T-helper 22 cell (primary cell): Measurements from ENCODE around the gene TNNT1.
"Not testable (repeated sequence)": the region's sequence is repeated elsewhere in the genome, so short reads cannot be mapped to it uniquely, and the experiment has no call there.

Source experiments
- DNase-seq: peaks from one replicate; pipeline ENCODE4 v3.0.0-alpha.2; 2020; ENCODE audit warnings: low read depth

The TNNT1 gene

DNA sequence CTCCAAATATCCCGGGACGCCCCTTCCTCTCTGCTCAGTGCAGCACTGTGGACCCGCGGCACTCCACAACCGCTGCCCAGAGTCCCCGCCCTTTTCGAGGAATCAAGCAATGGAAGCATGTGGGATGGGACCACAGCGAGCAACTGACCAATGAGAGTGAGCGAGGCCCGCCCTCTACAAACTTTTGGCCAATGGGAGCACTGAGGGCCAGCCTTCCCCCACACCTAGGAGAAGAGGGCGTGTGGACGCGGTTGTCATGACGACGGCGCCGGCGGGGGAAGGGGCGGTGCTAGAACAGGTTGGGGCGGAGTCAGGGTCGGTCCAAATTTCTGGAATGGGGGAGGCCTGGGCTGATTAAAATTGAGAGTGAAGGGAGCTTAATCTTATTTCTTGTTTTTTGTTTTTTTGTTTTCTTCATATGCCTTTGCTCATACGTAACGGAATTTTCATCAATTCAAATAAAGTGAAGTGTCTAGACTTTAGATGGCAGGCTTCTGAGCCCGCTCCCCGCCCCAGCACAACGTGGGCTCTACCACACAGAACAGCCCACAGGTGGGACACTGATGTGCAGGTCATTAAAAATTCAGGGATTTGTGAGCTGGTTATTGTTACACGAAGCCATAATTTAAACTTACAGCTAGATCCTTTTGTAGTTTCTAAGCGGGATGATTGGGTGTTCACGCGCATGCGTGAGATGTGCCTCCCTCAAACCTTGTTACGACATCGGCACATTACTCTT is 17.7 kb upstream of the TNNT1 start, which contains the start of gene DNAAF3:
Gene DNAAF3, minus strand, starts transcription at position 84 of the 739 bp plus-strand sequence. CDS start 200 bp downstream, outside the sequence.
- DNase-seq: peak; percentile 41

DNA sequence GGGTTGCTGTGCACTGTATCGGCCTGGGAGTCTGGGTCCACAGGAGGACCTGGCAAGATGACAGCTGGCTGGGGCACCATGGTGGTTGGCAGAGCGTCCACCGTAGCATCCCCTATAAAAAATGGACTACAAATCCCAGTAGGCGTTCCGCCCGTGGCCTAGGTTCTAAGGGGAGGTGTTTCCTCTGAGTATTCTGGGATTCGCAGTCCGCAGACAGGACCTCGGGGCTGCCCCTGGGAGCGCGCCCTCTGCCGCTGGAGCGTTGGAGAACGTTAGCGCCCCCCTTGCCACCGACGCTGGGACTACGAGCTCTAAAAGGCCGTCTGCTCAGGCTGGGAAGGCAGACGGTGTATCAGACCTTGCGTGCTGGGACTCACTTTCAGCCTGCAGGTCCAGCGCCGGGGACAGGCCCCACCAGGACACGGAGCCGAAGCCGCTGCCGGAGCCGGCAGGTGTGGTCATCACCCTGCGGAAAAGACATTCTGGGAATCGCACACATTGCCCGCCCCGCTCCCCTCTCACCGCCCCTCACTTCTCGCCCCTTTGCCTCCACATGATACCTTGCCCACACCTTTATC is 17.0 kb upstream of the TNNT1 start:
- DNase-seq: no peak

DNA sequence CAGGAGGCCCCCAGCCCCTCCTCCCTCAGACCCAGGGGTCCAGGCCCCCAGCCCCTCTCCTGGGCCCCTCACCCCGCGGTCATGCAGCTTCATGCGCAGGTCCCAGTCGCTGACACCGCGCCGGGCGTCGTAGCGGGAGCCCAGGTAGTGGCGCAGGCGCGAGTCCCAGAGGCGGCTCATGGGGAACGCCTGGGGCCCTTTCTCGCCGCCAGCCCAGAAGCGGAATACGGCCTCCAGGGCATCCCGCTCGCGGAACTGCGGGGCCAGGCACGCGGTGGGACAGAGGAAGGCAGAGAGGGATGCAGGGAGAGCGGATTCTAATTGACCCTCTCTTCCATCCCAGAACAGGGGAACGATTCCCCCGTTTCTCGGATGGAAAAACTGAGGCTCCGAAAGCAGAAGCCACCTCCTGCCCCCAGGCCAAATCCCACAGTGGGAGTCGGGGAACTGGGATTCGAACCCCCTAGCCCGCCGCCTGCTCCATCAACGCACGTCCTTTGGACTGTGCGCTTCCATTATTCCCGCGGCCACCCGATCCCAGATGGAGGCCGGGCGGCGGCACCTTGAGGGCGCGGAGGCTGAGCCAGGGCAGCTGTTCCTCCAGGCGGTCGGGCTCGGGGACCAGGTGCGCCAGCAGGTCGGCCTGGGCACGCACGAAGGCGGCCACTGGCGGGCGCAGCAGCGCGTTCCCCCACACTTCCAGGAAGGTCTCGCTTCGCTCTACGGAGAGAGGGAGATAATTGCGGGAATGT is 12.7 kb upstream of the TNNT1 start:
- DNase-seq: no peak

GRCh38 chr19:55160986-55161365 is 12.0 kb upstream of the TNNT1 start:
- DNase-seq: no peak

DNA sequence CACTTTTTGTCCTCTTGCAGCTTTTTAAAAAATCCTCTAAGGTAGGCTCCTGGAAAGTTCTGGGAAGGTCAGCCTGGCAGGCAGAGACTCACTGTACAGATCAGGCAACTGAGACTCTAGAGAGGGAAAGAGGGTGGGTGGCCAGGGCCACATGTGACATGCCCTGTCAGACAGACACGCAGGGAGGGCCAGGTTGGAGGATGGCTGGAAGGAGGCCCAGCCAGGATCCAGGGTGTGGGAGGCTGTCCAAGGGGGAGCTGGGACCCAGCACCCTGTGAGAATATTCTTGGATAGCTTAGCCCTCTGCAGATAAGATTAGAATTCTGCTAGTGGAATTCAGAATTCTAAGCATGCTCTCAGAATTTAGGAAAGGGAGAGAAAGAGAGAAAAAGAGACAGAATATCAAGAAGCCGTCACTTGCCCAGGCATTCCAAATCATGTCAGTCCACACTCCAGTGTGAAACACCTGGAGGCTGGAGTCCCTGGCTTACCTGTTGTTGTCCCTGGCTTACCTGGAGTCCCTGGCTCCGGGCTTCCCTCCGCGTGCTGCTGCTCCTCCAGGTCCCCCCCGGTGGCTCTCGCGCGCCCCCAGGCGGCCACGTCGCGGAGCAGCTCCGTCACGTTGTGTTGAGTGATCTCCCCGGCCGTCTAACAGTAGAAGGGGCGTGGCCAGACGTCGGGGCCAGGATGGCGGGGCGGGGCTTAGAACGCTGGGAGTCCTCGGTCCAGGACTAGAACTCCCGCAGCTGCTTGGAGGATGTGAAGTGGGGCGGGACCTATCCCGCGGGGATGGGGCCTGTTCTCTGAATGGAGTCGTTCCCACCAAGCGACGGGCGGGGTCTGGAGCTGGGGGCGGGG is 11.4 kb upstream of the TNNT1 start:
- peak; percentile 67 for DNase-seq

- DNase-seq: no peak
These were observed 10.1 kb upstream of the TNNT1 start for GRCh38 chr19:55158848-55159749.

DNA sequence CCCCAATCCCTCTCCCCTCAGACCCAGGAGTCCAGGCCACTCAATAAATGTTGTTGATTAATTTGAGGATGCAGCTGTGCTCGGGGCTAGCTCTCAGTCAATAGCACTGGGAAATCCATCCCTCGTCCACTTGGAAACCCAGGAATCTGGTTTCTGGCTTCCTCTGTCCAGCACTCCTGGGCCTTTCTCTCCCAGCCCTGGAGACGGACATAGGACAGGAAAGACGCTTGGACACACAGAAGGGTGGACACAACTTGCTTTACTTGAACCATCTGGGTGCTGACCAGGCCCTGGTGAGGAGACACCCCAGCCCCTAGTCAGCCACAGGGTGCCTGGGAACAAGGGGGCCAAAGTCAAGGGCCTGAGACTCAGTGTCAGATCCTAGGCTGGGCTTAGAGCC is 9.4 kb upstream of the TNNT1 start:
- no peak for DNase-seq

GRCh38 chr19:55157064-55157908 is 8.3 kb upstream of the TNNT1 start, which contains the start of gene TNNI3:
TNNI3 (minus strand) TSS chr19:55157732; CDS start chr19:55157589, 143 bp downstream.
- no peak for DNase-seq

DNA sequence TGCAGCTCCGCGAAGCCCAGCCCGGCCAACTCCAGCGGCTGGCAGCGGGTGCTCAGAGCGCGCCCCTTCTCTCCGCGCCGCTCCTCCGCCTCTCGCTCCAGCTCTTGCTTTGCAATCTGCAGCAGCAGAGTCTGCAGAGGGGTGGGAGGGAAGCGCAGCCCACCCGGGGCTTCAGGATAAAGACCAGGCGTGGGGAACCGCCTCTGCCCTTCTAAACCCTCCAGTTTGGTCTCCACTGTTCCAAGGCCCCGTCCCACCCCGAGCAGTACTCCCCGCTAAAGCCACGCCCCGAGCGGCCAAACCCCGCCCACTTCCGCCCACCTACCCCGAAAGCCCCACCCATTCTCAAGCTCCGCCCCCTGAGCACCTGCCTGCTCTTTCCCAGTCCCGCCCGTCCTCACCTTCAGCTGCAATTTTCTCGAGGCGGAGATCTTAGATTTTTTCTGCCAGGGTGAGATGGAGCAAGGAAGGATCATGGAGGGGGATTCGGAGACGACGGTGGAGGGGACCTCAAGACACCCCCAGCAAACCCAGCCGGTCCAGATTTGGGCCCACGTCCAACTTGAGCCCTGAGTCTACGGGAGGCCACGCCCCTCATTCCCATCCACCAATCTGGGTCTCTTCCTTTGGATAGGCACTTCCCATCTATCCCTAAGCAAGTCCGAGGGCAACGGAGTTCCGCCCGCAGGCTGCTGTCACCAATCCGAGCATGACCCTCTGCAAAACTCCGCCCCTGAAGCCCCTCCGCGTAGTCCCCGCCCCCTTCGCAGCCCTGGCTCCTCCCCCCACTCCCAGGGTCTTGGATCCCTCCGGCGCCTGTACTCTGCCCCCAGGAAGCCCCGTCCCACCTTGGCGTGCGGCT is 7.4 kb upstream of the TNNT1 start:
- DNase-seq: no peak

DNA sequence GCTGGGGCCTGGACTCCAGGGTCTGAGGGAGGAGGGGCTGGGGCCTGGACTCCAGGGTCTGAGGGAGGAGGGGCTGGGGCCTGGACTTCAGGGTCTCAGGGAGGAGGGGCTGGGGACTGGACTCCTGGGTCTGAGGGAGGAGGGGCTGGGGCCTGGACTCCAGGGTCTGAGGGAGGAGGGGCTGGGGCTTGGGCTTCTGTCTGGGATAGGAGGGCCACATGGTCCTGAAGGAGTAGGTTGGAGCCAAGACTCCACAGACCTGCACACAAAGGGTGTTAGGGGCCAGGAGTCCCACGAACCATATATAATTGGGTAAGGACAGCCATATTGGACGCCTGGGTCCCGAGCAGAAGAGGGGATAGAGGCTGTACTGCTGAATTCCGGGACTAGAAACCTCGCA is 6.8 kb upstream of the TNNT1 start:
- not testable (repeated sequence) for DNase-seq

DNA sequence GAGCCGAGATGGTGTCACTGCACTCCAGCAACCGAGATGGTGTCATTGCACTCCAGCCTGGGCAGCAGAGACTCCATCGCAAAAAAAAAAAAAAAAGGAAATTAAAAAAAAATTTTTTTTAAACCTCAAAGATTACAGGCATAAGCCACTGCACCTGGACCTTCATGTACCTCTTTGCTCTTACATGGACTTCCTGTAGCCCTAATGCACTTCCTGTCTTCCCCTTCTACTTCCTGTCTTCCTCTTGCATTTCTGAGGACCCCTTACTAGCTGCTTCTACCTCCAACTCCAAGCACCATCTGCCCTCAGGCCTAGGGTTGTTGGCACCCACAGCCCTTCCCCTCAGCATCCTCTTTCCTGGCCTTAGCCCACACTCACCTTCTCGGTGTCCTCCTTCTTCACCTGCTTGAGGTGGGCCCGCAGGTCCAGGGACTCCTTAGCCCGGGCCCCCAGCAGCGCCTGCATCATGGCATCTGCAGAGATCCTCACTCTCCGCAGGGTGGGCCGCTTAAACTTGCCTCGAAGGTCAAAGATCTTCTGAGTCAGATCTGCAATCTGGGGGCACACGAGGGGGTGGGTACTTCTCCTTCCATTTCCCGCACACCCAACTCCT is 4.8 kb upstream of the TNNT1 start:
- no peak for DNase-seq

DNA sequence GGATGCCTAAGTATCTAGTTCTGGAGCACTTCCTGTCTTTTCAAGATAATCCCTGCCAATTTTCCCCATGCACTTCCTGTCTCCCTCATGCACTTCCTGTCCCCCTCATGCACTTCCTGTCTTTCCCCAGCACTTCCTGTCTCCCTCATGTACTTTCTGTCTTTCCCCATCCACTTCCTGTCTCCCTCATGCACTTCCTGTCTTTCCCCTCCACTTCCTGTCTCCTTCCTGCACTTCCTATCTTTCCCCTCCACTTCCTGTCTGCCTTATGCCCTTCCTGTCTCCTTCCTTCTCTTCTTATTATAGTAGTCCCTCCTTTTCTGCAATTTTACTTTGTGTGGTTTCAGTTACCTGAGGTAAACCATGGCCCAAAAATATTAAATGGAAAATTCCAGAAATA is 3.0 kb upstream of the TNNT1 start:
- no peak for DNase-seq

DNA sequence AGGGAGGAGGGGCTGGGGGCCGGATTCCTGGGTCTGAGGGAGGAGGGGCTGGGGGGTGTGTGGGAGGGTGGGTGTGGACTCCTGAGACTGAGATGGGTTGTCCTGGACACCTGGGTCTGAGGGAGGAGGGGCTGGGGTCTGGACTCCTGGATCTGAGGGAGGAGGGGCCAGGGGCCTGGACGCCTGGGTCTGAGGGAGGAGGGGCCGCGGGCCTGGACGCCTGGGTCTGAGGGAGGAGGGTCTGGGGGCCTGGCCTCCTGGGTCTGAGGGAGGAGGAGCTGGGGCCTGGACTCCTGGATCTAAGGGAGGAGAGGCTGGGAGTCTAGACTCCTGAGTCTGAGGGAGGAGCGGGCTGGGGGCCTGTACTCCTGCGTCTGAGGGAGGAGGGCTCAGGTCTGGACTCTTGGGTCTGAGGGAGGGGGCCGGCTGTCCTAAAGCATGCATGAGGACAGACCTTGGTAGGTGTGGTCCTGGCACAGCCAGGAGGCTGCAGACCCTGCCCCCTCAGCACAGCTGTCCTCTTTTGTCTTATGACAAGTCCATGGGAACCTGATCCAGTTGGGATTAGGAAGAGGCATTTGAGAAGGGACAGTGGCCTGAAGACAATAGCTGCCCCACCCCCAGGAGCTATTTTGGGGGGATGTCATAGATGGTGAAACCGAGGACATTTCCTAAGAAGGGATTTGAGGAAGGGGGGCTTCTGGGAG is 1.3 kb downstream of the TNNT1 start:
- DNase-seq: no peak

DNA sequence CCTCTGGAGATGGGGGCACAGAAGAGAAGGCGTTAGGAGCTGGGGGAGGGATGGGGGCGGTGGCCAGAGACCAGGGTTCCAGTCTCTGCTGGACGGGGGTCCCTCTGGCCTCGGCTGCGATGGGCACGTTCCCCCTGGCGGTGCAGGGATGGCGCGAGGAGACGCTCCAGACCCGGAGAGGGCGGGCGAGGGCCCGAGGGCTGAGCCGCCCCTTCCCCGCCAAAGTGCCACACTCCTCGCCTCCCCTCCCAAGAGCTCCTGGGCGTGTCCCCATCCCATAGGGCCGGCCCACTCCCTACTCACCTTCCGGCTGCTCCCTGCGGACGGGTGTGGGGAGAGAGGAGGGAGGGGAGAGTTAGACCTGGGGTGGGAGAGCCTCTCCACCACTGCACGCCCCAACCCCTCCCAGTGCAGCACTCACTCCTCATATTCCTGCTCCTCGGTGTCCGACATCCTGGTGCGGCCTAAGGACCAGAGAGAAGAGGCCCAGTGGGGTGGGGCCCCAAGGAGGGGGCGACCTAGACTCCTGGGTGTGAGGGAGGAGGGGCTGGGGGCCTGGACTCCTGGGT is 2.2 kb downstream of the TNNT1 start:
- DNase-seq: no peak

GRCh38 chr19:55146078-55146704 is 2.8 kb downstream of the TNNT1 start:
- DNase-seq: no peak

DNA sequence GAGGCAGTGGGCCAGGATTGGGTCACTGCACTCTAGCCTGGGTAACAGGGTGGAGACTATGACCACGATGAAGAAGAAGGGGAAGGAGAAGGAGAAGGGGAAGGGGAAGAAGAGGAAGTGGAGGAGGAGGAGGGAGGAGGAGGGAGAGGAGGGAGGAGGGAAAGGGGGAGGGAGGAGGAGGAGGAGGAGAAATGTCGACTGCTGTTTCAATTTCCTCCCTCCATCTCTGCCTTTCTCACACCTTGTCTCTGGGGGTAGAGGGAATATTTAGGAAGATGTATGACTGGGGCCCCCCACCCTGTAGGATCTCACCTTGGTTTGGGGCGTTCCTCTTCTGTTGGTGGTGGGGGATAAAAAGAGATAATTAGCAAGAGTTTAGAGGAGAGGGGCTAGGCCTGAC is 3.8 kb downstream of the TNNT1 start:
- no peak for DNase-seq

DNA sequence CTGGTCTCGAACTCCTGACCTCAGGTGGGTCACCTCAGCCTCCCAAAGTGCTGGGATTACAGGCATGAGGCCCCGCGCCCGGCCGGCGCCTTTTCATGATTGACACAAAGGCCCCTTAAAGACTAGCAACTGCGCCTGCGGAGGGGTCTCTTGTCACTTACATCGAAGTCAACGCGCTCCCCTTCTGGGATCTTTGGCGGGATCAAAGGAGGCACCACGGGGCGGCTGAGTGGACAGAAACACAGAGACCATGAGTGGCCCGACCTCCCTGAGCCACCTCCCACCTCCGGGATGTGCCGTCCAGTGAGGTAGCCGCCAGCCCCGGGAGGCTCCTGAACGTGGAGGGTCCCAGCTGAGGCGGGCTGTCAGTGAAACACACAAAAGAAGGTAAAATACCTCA is 7.3 kb downstream of the TNNT1 start:
- DNase-seq: no peak
